Natural killer cell treated with Interleukin-12 subunit alpha and Interleukin-12 subunit beta and Interleukin-15 and Interleukin-18, amount 100 ng/mL, for 72 hours (primary cell): Measurements from ENCODE around the gene TSPAN31. TPM values are rescaled to one million over a fixed set of nuclear protein-coding genes. Genes with fewer than 3 reads are reported as not detected.
"Not testable (repeated sequence)": the region's sequence is repeated elsewhere in the genome, so short reads cannot be mapped to it uniquely, and the experiment has no call there.

ENCODE experiments used
- ATAC-seq, 2 donors: fragments of 150-1000 bp; cut with Tn5 transposase in 1 of 2; sonication (Bioruptor Pico), chemical (Tn5 transposase) in 1 of 2; 2 replicates each; pipeline ENCODE4 v1.10.0; 2021
- DNase-seq: peaks from one replicate; pipeline ENCODE4 v3.0.0; 2022; ENCODE audit warnings: low spot score
- H3K27ac Mint-ChIP-seq, 2 donors: 1 replicate in 1 of 2; 2 replicates in 1 of 2; pipeline ENCODE4 v1.8.0; 2022; ENCODE audit warnings: mixed read lengths in 2 of 2, mild to moderate bottlenecking in 1 of 2, moderate library complexity in 1 of 2
- H3K27me3 Mint-ChIP-seq, 2 donors: 1 replicate in 1 of 2; 2 replicates in 1 of 2; pipeline ENCODE4 v1.8.0; 2022; ENCODE audit warnings: mixed read lengths in 2 of 2
- H3K36me3 Mint-ChIP-seq: one replicate; pipeline ENCODE4 v1.8.0; 2022; ENCODE audit warnings: mixed read lengths
- H3K4me1 Mint-ChIP-seq, 2 donors: 1 replicate in 1 of 2; 2 replicates in 1 of 2; pipeline ENCODE4 v1.8.0; 2022; ENCODE audit warnings: low read depth in 2 of 2, mixed read lengths in 2 of 2, mild to moderate bottlenecking in 1 of 2
- H3K4me3 Mint-ChIP-seq: one replicate; pipeline ENCODE4 v1.8.0; 2022; ENCODE audit warnings: mixed read lengths
- H3K9me3 Mint-ChIP-seq: 2 replicates; pipeline ENCODE4 v1.8.0; 2022; ENCODE audit warnings: mixed read lengths
- total RNA-seq, 2 donors: library from RNA; stranded (reverse); gene quantifications; one replicate each; pipeline ENCODE4 v1.2.3, GENCODE V29; 2022

Gene TSPAN31
- total RNA-seq, 2 donors from 2014 or later, result 14.4 to 34.9 TPM

GRCh38 chr12:57766464-57767304, 21.8 kb downstream of the TSPAN31 start, which contains the start of gene CYP27B1:
CYP27B1 (minus strand) TSS chr12:57767078; CDS start chr12:57767041, 37 bp downstream.
- DNase-seq (no peak), ATAC-seq (peak; percentile 37)
- H3K4me3 Mint-ChIP-seq, result peak within 1 kb of the TSS; percentile 74
- no peaks in the 10 kb centered on the region for H3K9me3 Mint-ChIP-seq
- H3K27me3 Mint-ChIP-seq, result peaks cover 12 to 21% of the 10 kb centered on the region in 2 donors
- peaks cover 49 to 53% of the 10 kb centered on the region in 2 donors for H3K4me1 Mint-ChIP-seq
- H3K36me3 Mint-ChIP-seq, result no peaks in the 10 kb centered on the region
- H3K27ac Mint-ChIP-seq, result peak within 1 kb of the TSS in 1 of 2 donors; percentile 70

- ATAC-seq (no peak), DNase-seq (no peak)
- Mint-ChIP-seq H3K27ac (no peak overlapping the region), H3K36me3 (no peaks in the 10 kb centered on the region), H3K4me3 (no peak overlapping the region), H3K4me1 (peaks cover 52 to 56% of the 10 kb centered on the region in 2 donors), H3K9me3 (no peaks in the 10 kb centered on the region), H3K27me3 (peaks cover 12 to 21% of the 10 kb centered on the region in 2 donors)
Observed at GRCh38 chr12:57767305-57767698, 22.5 kb downstream of the TSPAN31 start.

DNA sequence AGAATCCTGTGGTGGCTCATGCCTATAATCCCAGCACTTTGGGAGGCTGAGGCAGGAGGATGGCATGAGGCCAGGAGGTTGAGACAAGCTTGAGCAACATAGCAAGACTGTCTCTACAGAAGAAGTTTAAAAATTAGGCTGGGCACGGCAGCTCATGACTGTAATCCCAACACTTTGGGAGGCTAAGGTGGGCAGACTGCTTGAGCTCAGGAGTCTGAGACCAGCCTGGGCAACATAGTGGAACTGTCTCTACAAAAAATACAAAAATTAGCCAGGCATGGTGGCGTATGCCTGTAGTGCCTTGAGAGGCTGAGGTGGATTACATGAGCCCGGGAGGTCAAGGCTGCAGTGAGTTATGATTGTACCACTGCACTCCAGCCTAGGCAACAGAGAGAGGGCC, 23.0 kb downstream of the TSPAN31 start:
- Mint-ChIP-seq H3K4me3 (no peak overlapping the region), H3K4me1 (peaks cover 55 to 58% of the 10 kb centered on the region in 2 donors), H3K27me3 (peaks cover 12 to 21% of the 10 kb centered on the region in 2 donors), H3K9me3 (no peaks in the 10 kb centered on the region), H3K27ac (no peak overlapping the region), H3K36me3 (no peaks in the 10 kb centered on the region)
- ATAC-seq, result no peak
- no peak for DNase-seq

DNA sequence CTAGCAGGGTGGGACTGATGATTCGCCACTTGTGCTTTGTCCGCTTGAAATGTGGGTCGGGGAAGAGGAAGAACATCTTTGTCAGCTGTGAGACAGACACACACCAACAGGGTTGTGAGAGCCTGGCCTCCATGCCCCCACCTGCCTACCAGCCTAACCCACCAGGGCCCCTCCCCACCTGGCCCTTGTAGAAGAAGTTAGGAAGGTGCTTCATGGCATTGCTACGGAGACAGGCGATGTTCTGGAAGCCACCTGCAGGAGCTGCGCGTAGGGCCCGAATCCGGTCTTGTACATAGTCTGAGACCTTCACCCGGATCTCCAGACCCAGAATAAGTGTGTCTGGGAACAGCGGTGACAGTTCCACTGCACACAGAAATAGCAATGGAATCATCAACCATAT, 24.8 kb downstream of the TSPAN31 start:
- no peaks in the 10 kb centered on the region for H3K9me3 Mint-ChIP-seq
- H3K36me3 Mint-ChIP-seq, result no peaks in the 10 kb centered on the region
- DNase-seq (no peak), ATAC-seq (no peak)
- H3K4me3 Mint-ChIP-seq, result peak overlapping the region; percentile 100
- peaks cover 4 to 8% of the 10 kb centered on the region in 2 donors for H3K27me3 Mint-ChIP-seq
- peaks cover 50 to 51% of the 10 kb centered on the region in 2 donors for H3K4me1 Mint-ChIP-seq
- peak overlapping the region in 1 of 2 donors; percentile 98 for H3K27ac Mint-ChIP-seq

- H3K4me1 Mint-ChIP-seq, result peaks cover 41 to 42% of the 10 kb centered on the region in 2 donors
- H3K36me3 Mint-ChIP-seq, result no peaks in the 10 kb centered on the region
- DNase-seq (no peak), ATAC-seq (no peak)
- H3K9me3 Mint-ChIP-seq, result no peaks in the 10 kb centered on the region
- peak overlapping the region; percentile 100 for H3K4me3 Mint-ChIP-seq
- peaks cover 4 to 8% of the 10 kb centered on the region in 2 donors for H3K27me3 Mint-ChIP-seq
- H3K27ac Mint-ChIP-seq, result peak overlapping the region; percentile 96 to 98
Observed at GRCh38 chr12:57770734-57771133, 25.9 kb downstream of the TSPAN31 start.

DNA sequence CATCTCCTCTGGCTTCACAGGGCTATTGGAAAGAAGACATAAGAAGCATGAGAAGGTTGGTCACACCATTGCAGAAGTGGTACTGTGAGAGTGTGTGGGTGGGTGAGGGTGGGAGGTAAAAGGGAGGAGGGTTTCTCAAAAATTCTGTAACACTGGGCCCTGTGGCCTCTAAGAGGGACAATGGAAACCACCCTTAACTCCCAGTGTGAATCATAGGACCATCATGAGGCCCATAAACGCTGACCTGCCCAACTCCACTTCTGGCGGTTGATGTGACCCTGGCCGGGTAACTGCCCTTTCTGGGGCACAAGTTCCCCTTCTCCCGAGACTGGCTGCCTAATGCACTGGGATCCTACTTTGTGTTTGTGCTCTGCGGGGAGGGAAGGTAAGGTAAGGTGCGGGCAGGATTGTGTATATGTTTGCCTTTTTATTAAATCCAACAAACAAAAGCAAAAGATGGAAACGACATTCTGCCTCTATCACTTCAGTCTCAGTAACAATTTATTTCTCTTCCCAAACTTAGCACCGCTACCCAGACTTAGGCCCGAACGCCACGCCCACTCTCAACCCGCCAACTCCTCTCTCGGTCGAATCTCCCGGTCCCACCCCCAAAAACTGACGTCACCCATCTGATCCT, 26.5 kb downstream of the TSPAN31 start:
- H3K27me3 Mint-ChIP-seq, result peaks cover 4 to 6% of the 10 kb centered on the region in 2 donors
- H3K9me3 Mint-ChIP-seq, result no peaks in the 10 kb centered on the region
- peaks cover 42 to 46% of the 10 kb centered on the region in 2 donors for H3K4me1 Mint-ChIP-seq
- DNase-seq (peak; percentile 87), ATAC-seq (peak; percentile 83 to 84)
- H3K4me3 Mint-ChIP-seq, result peak overlapping the region; percentile 100
- no peaks in the 10 kb centered on the region for H3K36me3 Mint-ChIP-seq
- peak overlapping the region; percentile 96 to 98 for H3K27ac Mint-ChIP-seq

- Mint-ChIP-seq H3K36me3 (no peaks in the 10 kb centered on the region), H3K9me3 (no peaks in the 10 kb centered on the region), H3K4me3 (peak within 1 kb of the TSS; percentile 100)
Observed at GRCh38 chr12:57771873-57772428, 27.1 kb downstream of the TSPAN31 start, which contains the start of gene METTL1. METTL1 (minus strand) TSS chr12:57772105; CDS start chr12:57772083, 22 bp downstream.

DNA sequence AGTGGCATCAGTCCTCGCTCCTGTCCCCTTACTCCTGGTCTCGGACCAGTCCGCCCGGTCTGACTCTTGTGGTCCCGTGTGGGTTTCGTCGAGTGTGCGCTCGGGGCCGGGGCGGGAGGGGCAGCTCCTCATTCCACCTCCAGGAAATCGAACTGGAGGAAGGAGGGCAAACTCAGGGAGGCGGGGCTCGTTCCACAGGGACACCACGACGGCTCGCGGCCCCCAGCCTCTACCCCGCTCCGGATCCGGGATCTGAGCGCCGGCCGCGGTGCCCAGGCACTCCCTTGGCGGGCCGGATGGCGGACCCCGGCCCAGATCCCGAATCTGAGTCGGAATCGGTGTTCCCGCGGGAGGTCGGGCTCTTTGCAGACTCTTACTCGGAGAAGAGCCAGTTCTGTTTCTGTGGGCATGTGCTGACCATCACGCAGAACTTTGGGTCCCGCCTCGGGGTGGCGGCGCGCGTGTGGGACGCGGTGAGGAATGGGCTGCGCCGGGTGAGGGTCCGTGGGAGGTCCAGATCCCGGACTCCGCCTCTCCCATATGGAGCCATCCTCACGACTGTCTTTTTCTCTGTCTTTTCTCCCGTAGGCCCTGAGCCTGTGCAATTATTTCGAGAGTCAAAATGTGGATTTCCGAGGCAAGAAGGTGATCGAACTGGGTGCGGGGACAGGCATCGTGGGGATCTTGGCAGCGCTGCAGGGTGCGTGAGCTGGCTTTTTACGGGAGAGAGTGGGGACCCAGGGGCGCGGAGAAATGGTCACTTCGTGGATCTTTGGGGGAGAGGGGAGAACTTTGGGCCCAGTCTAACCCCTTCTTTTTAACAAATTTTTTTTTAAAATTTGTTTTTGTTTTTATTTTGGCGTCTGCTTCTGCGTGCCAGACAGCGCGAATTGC, 27.8 kb downstream of the TSPAN31 start, which contains the start of gene EEF1AKMT3:
Gene EEF1AKMT3, plus strand, starts transcription at position 186 of the 894 bp plus-strand sequence. Its CDS starts 111 bp downstream, at position 297.
- no peaks in the 10 kb centered on the region for H3K9me3 Mint-ChIP-seq
- ATAC-seq (peak; percentile 45 to 61), DNase-seq (no peak)
- no peaks in the 10 kb centered on the region for H3K27me3 Mint-ChIP-seq
- no peaks in the 10 kb centered on the region for H3K36me3 Mint-ChIP-seq
- peak within 1 kb of the TSS; percentile 100 for H3K4me3 Mint-ChIP-seq
- peaks cover 35 to 37% of the 10 kb centered on the region in 2 donors for H3K4me1 Mint-ChIP-seq
- peak within 1 kb of the TSS; percentile 96 to 98 for H3K27ac Mint-ChIP-seq

More at GRCh38 chr12:57771873-57772428, 27.1 kb downstream of the TSPAN31 start, which contains the start of gene METTL1:
- DNase-seq, result peak; percentile 92
- Mint-ChIP-seq H3K27ac (peak within 1 kb of the TSS; percentile 96 to 98), H3K4me1 (peaks cover 37 to 40% of the 10 kb centered on the region in 2 donors), H3K27me3 (no peaks in the 10 kb centered on the region)
- ATAC-seq, result peak; percentile 93 to 94

DNA sequence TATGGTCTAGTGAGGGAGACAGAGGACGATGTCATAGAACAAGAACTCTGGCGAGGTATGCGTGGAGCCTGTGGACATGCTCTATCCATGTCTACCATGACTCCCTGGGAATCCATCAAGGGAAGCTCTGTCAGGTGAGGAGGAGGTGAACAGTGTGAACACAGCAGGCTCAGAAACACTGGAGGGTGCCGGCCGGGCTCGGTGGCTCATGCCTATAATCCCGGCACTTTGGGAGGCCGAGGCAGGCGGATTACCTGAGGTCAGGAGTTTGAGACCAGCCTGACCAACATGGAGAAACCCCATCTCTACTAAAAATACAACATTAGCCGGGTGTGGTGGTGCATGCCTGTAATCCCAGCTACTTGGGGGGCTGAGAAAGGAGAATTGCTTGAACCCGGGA, 29.8 kb downstream of the TSPAN31 start:
- DNase-seq, H3K27ac Mint-ChIP-seq, ATAC-seq, H3K4me3 Mint-ChIP-seq, H3K27me3 Mint-ChIP-seq, H3K9me3 Mint-ChIP-seq, H3K36me3 Mint-ChIP-seq: not testable (repeated sequence)
- peaks cover 35 to 37% of the 10 kb centered on the region in 2 donors for H3K4me1 Mint-ChIP-seq

DNA sequence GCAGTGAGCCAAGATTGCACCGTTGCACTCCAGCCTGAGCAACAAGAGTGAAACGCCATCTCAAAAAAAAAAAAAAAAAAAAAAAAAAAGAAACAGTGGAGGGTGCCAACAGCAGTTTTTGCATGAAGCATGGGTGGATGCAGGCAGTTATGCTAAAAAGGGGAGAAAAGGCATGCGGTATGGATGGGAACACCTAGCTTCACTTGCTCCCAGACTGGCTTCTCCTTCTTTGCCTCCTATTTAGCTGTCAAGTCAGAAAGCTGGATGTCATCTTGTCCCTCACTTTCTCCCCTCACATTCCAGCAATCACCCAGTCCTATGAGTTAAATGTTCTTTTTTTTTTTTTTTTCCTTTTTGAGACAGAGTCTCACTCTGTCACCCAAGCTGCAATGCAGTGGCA, 30.2 kb downstream of the TSPAN31 start:
- H3K27me3 Mint-ChIP-seq, result no peaks in the 10 kb centered on the region

DNA sequence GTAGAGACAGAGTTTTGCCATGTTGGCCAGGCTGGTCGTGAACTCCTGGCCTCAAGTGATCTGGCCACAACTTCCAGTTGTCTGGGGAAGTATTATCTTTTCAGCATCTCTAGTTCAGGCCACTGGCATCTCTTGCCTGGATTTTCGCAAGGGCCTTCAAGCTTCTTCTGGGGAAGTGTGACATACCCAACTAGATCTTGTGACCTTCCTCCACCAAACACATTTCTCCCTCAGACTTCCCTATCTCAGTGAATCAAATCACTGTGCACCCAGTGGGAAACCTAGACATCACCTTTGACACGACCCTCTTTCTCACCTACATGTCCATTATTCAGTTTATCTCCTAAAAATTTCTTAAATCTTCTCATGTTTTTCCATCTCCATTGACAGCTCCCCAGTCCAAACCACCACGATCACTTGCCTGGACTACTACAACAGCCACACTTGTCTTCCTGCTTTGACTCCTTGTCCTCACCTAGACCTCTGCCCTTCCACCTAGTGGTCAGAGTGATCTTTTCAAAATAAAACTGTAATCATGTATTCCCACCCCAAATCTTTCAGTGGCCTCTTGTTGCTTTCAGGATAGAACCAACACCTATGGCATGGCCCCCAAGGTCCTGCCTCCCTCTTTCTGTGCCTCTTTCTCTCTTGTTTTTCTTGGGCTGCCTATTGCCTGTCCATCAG, 30.9 kb downstream of the TSPAN31 start:
- H3K36me3 Mint-ChIP-seq, result no peaks in the 10 kb centered on the region
- DNase-seq (no peak), ATAC-seq (no peak)
- H3K27me3 Mint-ChIP-seq, result no peaks in the 10 kb centered on the region
- no peak overlapping the region for H3K4me3 Mint-ChIP-seq
- no peak overlapping the region for H3K27ac Mint-ChIP-seq
- H3K9me3 Mint-ChIP-seq, result no peaks in the 10 kb centered on the region
- peaks cover 26 to 34% of the 10 kb centered on the region in 2 donors for H3K4me1 Mint-ChIP-seq

More for the DNA sequence above, 30.2 kb downstream of the TSPAN31 start:
- Mint-ChIP-seq H3K4me1 (peaks cover 33% of the 10 kb centered on the region in 2 donors), H3K4me3 (no peak overlapping the region), H3K9me3 (no peaks in the 10 kb centered on the region), H3K27ac (no peak overlapping the region), H3K36me3 (no peaks in the 10 kb centered on the region)
- DNase-seq (no peak), ATAC-seq (no peak)

DNA sequence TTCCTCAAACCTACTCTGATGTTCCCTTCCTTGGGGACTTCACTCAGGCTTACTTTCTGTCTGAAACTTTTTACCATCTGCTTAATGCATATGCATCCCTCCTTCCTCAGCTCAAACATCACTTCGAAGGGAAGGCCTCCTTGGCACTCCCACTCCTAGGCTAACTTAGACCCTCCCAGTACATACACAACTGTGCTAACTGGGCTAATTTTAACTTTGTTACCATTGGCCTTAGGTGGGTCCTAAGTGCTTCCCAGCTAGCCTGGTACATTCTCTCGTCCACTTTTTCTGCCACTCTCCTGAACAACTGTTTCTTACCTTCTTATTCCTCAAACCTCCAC, 31.4 kb downstream of the TSPAN31 start:
- H3K4me1 Mint-ChIP-seq, result peaks cover 21 to 29% of the 10 kb centered on the region in 2 donors
- no peaks in the 10 kb centered on the region for H3K36me3 Mint-ChIP-seq
- ATAC-seq, result no peak

More for the DNA sequence above, 31.4 kb downstream of the TSPAN31 start:
- no peak for DNase-seq
- Mint-ChIP-seq H3K27me3 (no peaks in the 10 kb centered on the region), H3K4me3 (no peak overlapping the region), H3K9me3 (no peaks in the 10 kb centered on the region), H3K27ac (no peak overlapping the region)
